Spinal cord (tissue), 10 donors: ENCODE measurements around the gene NAPEPLD. TPM values are rescaled to one million over a fixed set of nuclear protein-coding genes. Genes with fewer than 3 reads are reported as not detected.
"Not testable (repeated sequence)": the region's sequence is repeated elsewhere in the genome, so short reads cannot be mapped to it uniquely, and the experiment has no call there.

ENCODE experiments used
- DNase-seq, 6 donors: peaks; one replicate each; pipeline versions ENCODE4 v3.0.0 to v3.0.0-alpha.2; 2013 to 2015; ENCODE audit warnings: low spot score in 6 of 6, low read depth in 4 of 6
- H3K27ac ChIP-seq: one replicate; pipeline ENCODE4 v1.5.1; 2013; ENCODE audit warnings: low read depth, low read length, control low read depth
- H3K27me3 ChIP-seq: one replicate; pipeline ENCODE4 v1.6.1; 2013; ENCODE audit warnings: low read length; ENCODE audit not compliant: control insufficient read depth, insufficient read depth
- H3K36me3 ChIP-seq: one replicate; pipeline ENCODE4 v1.6.1; 2013; ENCODE audit warnings: low read length; ENCODE audit not compliant: control insufficient read depth, insufficient read depth
- H3K4me1 ChIP-seq: one replicate; pipeline ENCODE4 v1.6.1; 2013; ENCODE audit warnings: low read length; ENCODE audit not compliant: control insufficient read depth, insufficient read depth
- H3K4me3 ChIP-seq: one replicate; pipeline ENCODE4 v1.5.1; 2013; ENCODE audit warnings: low read depth, low read length, control low read depth
- H3K9me3 ChIP-seq: one replicate; pipeline ENCODE4 v1.6.1; 2013; ENCODE audit warnings: low read length; ENCODE audit not compliant: control insufficient read depth, insufficient read depth
- WGBS: methylation state at CpG from one replicate; pipeline ENCODE4 v1.1.5; 2013; ENCODE audit warnings: missing lambda C conversion rate; ENCODE audit not compliant: insufficient coverage; 5-methylcytosine and 5-hydroxymethylcytosine counted together
- polyA plus RNA-seq, 2 donors: library from polyadenylated mRNA; unstranded; fragments of 120-200 nt; gene quantifications; one replicate each; pipeline ENCODE4 v1.2.1, GENCODE V29; 2013; ENCODE audit not compliant: insufficient read length in 2 of 2
- total RNA-seq, 2 donors: library from RNA; depleted of rRNA in 1 of 2; stranded (reverse); fragments of 120-200 nt in 1 of 2; fragments of >200 nt in 1 of 2; gene quantifications; one replicate each; pipeline versions ENCODE4 v1.2.3 to v1.2.4, GENCODE V29; 2013 to 2014
- donor health status: healthy.

The NAPEPLD gene
- total and polyA plus RNA-seq, 4 donors, result 26.1 to 46.7 (median 30.1) TPM

DNA sequence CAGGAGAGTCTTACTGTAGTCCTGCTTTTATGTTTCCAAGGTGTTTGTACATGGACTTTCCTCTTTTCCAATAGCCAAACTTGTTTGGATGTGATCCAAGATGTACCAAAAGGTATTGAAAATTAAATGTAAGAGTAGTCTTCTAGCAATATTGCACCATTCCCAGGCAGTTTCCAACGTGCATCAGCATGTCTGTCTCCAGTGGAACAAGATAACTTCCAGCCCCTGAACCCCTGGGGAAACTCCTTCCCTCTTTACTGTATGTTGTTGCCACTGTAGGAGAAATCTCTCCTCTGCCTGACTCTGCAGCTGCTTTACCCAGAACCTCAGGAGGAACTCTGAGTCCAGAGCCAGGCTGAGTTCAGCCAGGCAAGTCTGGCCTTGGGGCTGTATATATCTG is 55.5 kb downstream of the NAPEPLD start:
- peaks cover 3% of the 10 kb centered on the region for H3K36me3 ChIP-seq
- no CpG with 5 or more reads among the region's 1 CpG for WGBS
- H3K9me3 ChIP-seq, result no peaks in the 10 kb centered on the region
- no peak overlapping the region for H3K4me3 ChIP-seq
- no peak overlapping the region for H3K27ac ChIP-seq
- no peaks in the 10 kb centered on the region for H3K27me3 ChIP-seq
- no peak for DNase-seq
- H3K4me1 ChIP-seq, result no peaks in the 10 kb centered on the region

DNA sequence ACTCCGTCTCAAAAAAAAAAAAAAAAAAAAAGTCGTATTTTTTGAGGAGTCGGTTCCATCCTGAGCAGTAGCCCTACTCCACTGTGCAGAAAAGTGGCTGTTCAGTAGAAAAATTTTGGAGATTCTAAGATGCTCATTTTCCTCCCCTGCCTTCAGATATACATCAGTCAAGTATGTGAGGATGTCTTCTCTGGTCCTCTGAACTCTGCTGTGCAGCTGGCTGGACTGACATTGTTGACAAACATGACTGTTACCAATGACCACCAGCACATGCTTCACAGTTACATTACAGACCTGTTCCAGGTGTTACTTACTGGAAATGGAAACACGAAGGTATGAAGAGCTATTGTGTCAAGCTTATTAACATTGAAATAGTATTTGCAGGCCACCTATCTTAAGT is 56.6 kb downstream of the NAPEPLD start:
- H3K27ac ChIP-seq, H3K27me3 ChIP-seq, H3K4me3 ChIP-seq, H3K4me1 ChIP-seq, DNase-seq, H3K9me3 ChIP-seq, H3K36me3 ChIP-seq: not testable (repeated sequence)
- no CpG with 5 or more reads among the region's 4 CpGs for WGBS

DNA sequence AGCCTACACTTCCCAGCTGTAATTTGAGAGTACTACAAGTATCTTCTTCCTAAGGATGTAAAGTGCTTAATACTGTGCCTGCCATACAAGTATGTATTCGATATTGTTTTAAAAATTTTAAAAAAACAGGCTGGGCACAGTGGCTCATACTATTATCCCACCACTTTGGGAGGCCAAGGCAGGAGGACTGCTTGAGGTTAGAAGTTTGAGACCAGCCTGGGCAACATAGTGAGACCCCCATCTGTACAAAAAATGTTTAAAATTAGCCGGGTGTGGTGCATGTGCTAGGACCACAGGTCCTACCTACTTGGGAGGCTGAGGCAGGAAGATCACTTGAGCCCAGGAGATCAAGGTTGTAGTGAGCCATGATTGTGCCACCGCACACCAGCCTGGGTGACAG is 65.7 kb downstream of the NAPEPLD start:
- Histone ChIP-seq H3K27me3 (no peaks in the 10 kb centered on the region), H3K27ac (no peak overlapping the region), H3K4me1 (no peaks in the 10 kb centered on the region), H3K9me3 (no peaks in the 10 kb centered on the region), H3K36me3 (peaks cover 4% of the 10 kb centered on the region), H3K4me3 (no peak overlapping the region)
- 83% methylated on average over 1 of the region's 3 CpGs for WGBS
- no peak for DNase-seq

DNA sequence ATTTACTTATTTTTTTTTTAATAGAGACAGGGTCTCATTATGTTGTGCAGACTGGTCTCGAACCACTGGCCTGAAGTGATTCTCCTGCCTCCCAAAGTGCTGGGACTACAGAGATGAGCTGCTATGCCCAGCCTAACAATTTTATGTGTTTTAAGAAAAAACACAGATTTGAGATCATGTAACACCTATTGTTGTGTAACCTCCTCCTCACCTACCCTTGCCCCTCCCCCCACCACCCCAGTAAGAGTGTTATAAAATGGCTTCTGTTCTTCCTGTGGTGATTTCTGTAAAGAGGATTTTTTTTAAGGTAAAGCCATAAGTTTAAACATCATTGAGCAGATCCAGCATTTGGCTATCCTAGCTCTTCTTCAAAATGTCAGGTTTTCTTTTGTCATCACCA is 66.4 kb downstream of the NAPEPLD start:
- no peaks in the 10 kb centered on the region for H3K4me1 ChIP-seq
- DNase-seq, result no peak
- no CpG with 5 or more reads among the region's 1 CpG for WGBS
- no peak overlapping the region for H3K27ac ChIP-seq
- H3K9me3 ChIP-seq, result no peaks in the 10 kb centered on the region
- H3K36me3 ChIP-seq, result peaks cover 8% of the 10 kb centered on the region
- H3K4me3 ChIP-seq, result no peak overlapping the region
- H3K27me3 ChIP-seq, result no peaks in the 10 kb centered on the region

DNA sequence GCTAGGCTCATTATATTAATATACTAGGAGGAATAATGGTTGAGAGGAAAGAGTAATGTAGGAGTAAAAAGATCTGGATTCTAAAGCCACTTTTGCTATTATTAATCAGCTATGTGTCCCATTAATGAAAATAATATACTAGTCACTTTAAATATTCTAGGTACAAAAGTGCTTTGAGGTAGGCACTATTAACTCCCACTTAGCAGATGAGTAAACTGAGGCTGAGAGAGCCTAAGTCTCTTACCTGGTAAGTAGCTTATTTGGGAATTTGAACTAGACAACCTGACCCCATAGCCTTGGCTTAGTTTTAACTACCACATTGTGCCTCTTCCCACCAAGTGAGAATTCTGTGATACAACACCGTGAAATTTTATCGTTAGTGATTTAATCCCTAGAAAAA is 68.0 kb downstream of the NAPEPLD start:
- DNase-seq, result no peak
- H3K9me3 ChIP-seq, result no peaks in the 10 kb centered on the region
- H3K36me3 ChIP-seq, result peaks cover 8% of the 10 kb centered on the region
- no peak overlapping the region for H3K27ac ChIP-seq
- H3K4me1 ChIP-seq, result peaks cover 8% of the 10 kb centered on the region
- no CpG with 5 or more reads among the region's 2 CpGs for WGBS
- H3K27me3 ChIP-seq, result no peaks in the 10 kb centered on the region
- no peak overlapping the region for H3K4me3 ChIP-seq

DNA sequence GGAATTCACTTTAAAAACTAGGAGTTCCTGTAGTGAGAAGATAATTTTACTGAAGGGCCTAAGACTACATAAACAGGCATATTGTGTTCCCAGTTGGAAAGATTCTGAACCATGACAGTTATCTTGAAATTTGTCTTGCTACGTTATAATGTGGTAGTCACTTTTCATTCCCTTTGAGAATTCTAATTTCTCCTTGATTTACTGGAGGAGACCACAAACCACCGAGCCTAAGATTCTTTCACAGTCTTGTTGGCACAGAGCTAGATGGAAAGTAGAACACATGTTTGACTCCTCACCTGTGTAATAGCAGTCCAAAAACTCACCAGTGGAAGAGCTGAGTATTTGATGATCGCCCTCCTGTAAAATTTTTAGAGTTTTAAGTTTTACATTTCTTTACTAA is 69.1 kb downstream of the NAPEPLD start:
- H3K9me3 ChIP-seq, result no peaks in the 10 kb centered on the region
- DNase-seq, result no peak
- peaks cover 7% of the 10 kb centered on the region for H3K36me3 ChIP-seq

DNA sequence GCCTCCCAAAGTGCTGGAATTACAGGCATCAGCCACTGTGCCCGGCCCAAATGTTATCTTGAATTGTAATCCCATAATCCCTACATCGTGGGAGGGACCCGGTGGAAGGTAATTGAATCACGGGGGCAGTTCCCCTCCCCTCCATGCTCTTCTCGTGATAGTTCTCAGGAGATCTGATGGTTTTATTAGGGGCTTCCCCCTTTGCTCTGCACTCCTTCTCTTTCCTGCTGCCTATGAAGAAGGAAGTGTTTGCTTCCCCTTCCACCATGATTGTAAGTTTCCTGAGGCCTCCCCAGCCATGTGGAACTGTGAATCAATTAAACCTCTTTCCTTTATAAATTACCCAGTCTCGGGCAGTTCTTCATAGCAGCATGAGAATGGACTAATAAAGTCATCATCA is 70.7 kb downstream of the NAPEPLD start:
- no CpG with 5 or more reads among the region's 6 CpGs for WGBS
- not testable (repeated sequence) for H3K4me3 ChIP-seq, H3K27me3 ChIP-seq, H3K9me3 ChIP-seq, H3K27ac ChIP-seq, H3K36me3 ChIP-seq, DNase-seq
- H3K4me1 ChIP-seq, result peaks cover 11% of the 10 kb centered on the region

More for the DNA sequence above, 69.1 kb downstream of the NAPEPLD start:
- Histone ChIP-seq H3K4me3 (no peak overlapping the region), H3K27me3 (no peaks in the 10 kb centered on the region), H3K4me1 (peaks cover 11% of the 10 kb centered on the region), H3K27ac (no peak overlapping the region)
- no CpG with 5 or more reads among the region's 3 CpGs for WGBS

DNA sequence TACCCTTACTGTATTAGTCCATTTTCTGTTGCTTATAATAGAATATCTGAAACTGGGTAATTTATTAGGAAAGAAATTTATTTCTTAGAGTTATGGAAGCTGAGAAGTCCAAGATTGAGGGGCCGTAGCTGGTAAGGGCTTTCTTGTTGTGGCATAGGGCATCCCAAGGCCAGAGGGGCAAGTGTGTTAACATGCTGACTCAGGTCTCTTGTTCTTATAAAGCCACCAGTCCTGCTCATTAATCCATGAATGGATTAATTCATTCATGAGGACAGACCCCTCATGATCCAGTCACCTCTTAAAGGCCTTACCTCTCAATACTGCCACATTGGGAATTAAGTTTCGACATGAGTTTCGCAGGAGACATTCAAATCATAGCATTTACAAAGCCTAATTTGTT is 71.6 kb downstream of the NAPEPLD start:
- no peak for DNase-seq
- Histone ChIP-seq H3K4me3 (no peak overlapping the region), H3K27ac (no peak overlapping the region), H3K36me3 (peaks cover 4% of the 10 kb centered on the region), H3K9me3 (no peaks in the 10 kb centered on the region), H3K4me1 (peaks cover 11% of the 10 kb centered on the region), H3K27me3 (no peaks in the 10 kb centered on the region)
- WGBS, result 100% methylated on average over 1 of the region's 3 CpGs

DNA sequence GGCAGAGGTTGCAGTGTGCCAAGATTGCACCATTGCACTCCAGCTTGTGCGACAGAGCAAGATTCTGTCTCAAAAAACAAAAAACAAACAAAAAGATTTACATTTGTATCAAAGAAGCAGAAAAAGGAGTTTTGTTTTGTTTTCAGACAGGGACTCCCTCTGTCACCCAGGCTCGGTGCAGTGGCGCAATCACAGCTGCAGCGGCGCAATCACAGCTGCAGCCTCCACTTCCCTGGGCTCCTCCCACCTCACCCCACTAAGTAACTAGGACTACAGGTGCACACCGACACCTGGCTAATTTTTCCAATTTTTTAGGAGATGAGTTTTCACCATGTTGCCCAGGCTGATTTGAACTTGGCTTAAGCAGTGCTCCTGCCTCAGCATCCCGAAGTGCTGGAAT is 72.1 kb downstream of the NAPEPLD start:
- no peak overlapping the region for H3K27ac ChIP-seq
- peaks cover 11% of the 10 kb centered on the region for H3K4me1 ChIP-seq
- H3K36me3 ChIP-seq, result peaks cover 4% of the 10 kb centered on the region
- WGBS, result 93% methylated on average over 6 of the region's 7 CpGs
- no peaks in the 10 kb centered on the region for H3K9me3 ChIP-seq
- no peaks in the 10 kb centered on the region for H3K27me3 ChIP-seq
- no peak for DNase-seq
- no peak overlapping the region for H3K4me3 ChIP-seq

DNA sequence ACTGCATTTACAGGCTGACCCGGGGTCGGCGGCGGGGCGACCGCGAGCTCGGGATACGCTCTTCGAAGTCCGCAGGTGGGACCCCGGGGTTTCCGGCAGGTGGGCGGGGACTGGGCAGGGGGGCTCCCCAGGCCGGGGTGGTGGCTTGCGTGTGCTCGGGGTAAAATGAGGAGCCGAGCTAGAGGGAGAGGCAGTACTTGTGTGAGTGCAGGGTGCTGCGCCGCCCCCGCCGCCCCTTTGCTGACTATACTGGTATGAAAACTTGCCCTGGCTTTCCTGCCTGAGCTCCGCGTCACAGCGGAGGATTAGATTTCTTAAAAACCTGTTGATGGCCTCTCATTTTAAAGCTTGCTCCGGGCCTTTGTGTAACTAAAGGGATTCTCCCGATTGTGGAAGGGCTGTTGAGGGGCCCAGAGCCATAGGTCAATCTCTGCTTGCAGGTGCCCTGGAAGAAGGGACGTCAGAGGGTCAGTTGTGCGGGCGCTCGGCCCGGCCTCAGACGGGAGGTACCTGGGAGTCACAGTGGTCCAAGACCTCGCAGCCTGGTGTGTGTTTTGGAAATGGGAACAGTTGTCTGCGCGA is 73.5 kb downstream of the NAPEPLD start:
- peak in 4 of 6 donors; percentile 4 to 73 (median 44) for DNase-seq
- no peaks in the 10 kb centered on the region for H3K9me3 ChIP-seq
- H3K4me3 ChIP-seq, result peak overlapping the region; percentile 92
- H3K4me1 ChIP-seq, result peaks cover 11% of the 10 kb centered on the region
- H3K36me3 ChIP-seq, result peaks cover 4% of the 10 kb centered on the region
- no peaks in the 10 kb centered on the region for H3K27me3 ChIP-seq
- 0% methylated on average over 36 of the region's 36 CpGs for WGBS
- H3K27ac ChIP-seq, result peak overlapping the region; percentile 71
